ENCODE measurements around the gene PITPNM3. TPM values are rescaled to one million over a fixed set of nuclear protein-coding genes. Genes with fewer than 3 reads are reported as not detected.

PITPNM3 gene
- total and polyA plus RNA-seq, 2 of the 13 experiments (the other 11 are each of a cell fraction or from before 2014, with no cell fraction given): 0.13 to 0.29 TPM

DNA sequence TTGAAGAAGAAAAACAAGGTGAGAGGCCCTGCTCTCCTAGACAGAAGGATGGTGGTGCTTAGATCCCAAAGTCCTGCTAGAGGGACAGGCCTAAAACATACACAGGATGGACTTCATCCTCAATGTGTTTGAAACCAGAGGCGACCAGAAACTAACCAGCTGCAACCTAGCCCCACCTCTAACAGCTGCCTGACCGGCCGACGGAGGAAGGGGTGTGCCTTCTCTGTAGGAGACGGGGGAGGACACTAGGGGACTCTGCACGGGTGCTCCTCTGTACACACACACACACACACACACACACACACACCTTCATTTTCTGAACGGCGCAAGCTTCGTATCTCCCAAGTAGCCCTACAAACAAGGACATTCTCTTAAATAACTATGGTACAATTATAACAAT, 24.3 kb upstream of the PITPNM3 start:
- H3K36me3 ChIP-seq (replicated peaks in 1 of 2; ENCODE audit: control insufficient read depth in 1 of 2, insufficient read depth in 2 of 2, low read length in 2 of 2): peaks cover 10 to 40% of the 10 kb centered on the region in 2 experiments; a peak in 4 of 5 replicates
- ChIA-PET POLR2A (no interaction called here), CTCF (ENCODE audit: low intra/inter-chr PET ratio, low total read pairs) (no interaction called here)
- H3K9ac ChIP-seq (ENCODE audit: insufficient read depth, low read depth, low read length): no peak overlapping the region
- no peak overlapping the region for H3K4me3 ChIP-seq (replicated peaks in 1 of 3; ENCODE audit: insufficient read depth in 1 of 3, low read depth in 2 of 3, low read length in 3 of 3)
- no TSS peak for BruUV-seq (replicated peaks)
- no peaks in the 10 kb centered on the region for H3K4me1 ChIP-seq (ENCODE audit: insufficient read depth, low read length)
- in situ Hi-C loops (cut with HindIII; ENCODE audit: extremely low pct_ligation_motif_present, low pct_unique_long_range_greater_than_20kb): no loop called here
- no peak overlapping the region for H3K27ac ChIP-seq (ENCODE audit: extremely low read length, insufficient read depth, low read length)
- no peak for ATAC-seq
- 68% methylated on average over 9 of the region's 9 CpGs for WGBS (ENCODE audit: low lambda C conversion rate)
- intact Hi-C loops (cut with micrococcal nuclease; ENCODE audit: unreplicated experiment): no loop called here
- H3K27me3 ChIP-seq (ENCODE audit: control insufficient read depth in 1 of 2, insufficient read depth in 2 of 2, low read length in 2 of 2): no peaks in the 10 kb centered on the region
- no peak overlapping the region for H2AFZ ChIP-seq (ENCODE audit: low read length)
- no peaks in the 10 kb centered on the region for H4K20me1 ChIP-seq (ENCODE audit: insufficient read depth, low read length)
- no peaks in the 10 kb centered on the region for H3K79me2 ChIP-seq (ENCODE audit: insufficient read depth, low read length)
- TF ChIP-seq MATR3 (CRISPR knock-in tag; IDR thresholded peaks at IDR 0.05) (no peak), JUND (CRISPR knock-in tag; IDR thresholded peaks at IDR 0.05) (no peak), YEATS4 (CRISPR knock-in tag; IDR thresholded peaks at IDR 0.05; ENCODE audit: borderline replicate concordance) (no peak), NR2F1 (CRISPR knock-in tag; IDR thresholded peaks at IDR 0.05) (no peak), RBFOX2 (IDR thresholded peaks at IDR 0.05; ENCODE audit: low read depth, low read length) (no peak), TCF7L2 (IDR thresholded peaks at IDR 0.05; ENCODE audit: low read depth, low read length) (no peak), ZBTB1 (CRISPR knock-in tag; IDR thresholded peaks at IDR 0.05; ENCODE audit: borderline replicate concordance) (no peak), ZFY (CRISPR knock-in tag; IDR thresholded peaks at IDR 0.05) (no peak), ZNF775 (CRISPR knock-in tag; IDR thresholded peaks at IDR 0.05; ENCODE audit: borderline replicate concordance) (no peak), SNRNP70 (IDR thresholded peaks at IDR 0.05; ENCODE audit: low read depth, low read length) (no peak), ZNF841 (CRISPR knock-in tag; IDR thresholded peaks at IDR 0.05; ENCODE audit: borderline replicate concordance) (no peak)
- TF ChIP-seq, protein P1, sequence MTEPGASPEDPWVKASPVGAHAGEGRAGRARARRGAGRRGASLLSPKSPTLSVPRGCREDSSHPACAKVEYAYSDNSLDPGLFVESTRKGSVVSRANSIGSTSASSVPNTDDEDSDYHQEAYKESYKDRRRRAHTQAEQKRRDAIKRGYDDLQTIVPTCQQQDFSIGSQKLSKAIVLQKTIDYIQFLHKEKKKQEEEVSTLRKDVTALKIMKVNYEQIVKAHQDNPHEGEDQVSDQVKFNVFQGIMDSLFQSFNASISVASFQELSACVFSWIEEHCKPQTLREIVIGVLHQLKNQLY (CRISPR knock-in tag; IDR thresholded peaks at IDR 0.05): no peak
- TF ChIP-seq, protein P2, sequence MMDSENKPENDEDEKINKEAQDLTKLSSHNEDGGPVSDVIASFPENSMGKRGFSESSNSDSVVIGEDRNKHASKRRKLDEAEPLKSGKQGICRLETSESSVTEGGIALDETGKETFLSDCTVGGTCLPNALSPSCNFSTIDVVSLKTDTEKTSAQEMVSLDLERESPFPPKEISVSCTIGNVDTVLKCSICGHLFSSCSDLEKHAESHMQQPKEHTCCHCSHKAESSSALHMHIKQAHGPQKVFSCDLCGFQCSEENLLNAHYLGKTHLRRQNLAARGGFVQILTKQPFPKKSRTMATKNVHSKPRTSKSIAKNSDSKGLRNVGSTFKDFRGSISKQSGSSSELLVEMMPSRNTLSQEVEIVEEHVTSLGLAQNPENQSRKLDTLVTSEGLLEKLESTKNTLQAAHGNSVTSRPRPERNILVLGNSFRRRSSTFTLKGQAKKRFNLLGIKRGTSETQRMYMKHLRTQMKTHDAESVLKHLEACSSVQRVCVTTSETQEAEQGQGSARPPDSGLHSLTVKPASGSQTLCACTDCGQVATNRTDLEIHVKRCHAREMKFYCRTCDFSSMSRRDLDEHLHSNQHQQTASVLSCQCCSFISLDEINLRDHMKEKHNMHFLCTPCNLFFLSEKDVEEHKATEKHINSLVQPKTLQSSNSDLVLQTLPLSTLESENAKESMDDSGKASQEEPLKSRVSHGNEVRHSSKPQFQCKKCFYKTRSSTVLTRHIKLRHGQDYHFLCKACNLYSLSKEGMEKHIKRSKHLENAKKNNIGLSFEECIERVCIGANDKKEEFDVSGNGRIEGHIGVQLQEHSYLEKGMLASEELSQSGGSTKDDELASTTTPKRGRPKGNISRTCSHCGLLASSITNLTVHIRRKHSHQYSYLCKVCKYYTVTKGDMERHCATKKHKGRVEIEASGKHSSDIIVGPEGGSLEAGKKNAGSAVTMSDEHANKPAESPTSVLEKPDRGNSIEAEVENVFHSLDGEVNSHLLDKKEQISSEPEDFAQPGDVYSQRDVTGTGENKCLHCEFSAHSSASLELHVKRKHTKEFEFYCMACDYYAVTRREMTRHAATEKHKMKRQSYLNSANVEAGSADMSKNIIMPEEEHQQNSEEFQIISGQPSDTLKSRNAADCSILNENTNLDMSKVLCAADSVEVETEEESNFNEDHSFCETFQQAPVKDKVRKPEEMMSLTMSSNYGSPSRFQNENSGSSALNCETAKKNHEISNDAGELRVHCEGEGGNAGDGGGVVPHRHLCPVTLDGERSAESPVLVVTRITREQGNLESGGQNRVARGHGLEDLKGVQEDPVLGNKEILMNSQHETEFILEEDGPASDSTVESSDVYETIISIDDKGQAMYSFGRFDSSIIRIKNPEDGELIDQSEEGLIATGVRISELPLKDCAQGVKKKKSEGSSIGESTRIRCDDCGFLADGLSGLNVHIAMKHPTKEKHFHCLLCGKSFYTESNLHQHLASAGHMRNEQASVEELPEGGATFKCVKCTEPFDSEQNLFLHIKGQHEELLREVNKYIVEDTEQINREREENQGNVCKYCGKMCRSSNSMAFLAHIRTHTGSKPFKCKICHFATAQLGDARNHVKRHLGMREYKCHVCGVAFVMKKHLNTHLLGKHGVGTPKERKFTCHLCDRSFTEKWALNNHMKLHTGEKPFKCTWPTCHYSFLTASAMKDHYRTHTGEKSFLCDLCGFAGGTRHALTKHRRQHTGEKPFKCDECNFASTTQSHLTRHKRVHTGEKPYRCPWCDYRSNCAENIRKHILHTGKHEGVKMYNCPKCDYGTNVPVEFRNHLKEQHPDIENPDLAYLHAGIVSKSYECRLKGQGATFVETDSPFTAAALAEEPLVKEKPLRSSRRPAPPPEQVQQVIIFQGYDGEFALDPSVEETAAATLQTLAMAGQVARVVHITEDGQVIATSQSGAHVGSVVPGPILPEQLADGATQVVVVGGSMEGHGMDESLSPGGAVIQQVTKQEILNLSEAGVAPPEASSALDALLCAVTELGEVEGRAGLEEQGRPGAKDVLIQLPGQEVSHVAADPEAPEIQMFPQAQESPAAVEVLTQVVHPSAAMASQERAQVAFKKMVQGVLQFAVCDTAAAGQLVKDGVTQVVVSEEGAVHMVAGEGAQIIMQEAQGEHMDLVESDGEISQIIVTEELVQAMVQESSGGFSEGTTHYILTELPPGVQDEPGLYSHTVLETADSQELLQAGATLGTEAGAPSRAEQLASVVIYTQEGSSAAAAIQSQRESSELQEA (CRISPR knock-in tag; IDR thresholded peaks at IDR 0.05; ENCODE audit: not compliant biosample characterization): no peak
- no peak for DNase-seq (ENCODE audit: low spot score)
- no peak for FAIRE-seq
- H3K4me2 ChIP-seq (ENCODE audit: low read depth, low read length): no peak overlapping the region
- no peaks in the 10 kb centered on the region for H3K9me3 ChIP-seq (ENCODE audit: low read length)

Data from HepG2 (cell line).